HepG2 (cell line): ENCODE results near the gene PPP1CA. TPM values are rescaled to one million over a fixed set of nuclear protein-coding genes. Genes with fewer than 3 reads are reported as not detected.
A peak's percentile ranks its signal among the peaks of the same experiment; 100 is the strongest.

Experiments
- ERF ChIP-seq: IDR thresholded peaks from 2 replicates; pipeline ENCODE4 v1.6.1; 2018; ENCODE audit warnings: missing biosample characterization, missing genetic modification reagents
- HES4 ChIP-seq: sonication (generic); formaldehyde crosslinking; IDR thresholded peaks from 2 replicates; pipeline ENCODE4 v1.9.0; 2021; ENCODE audit warnings: mild to moderate bottlenecking, missing genetic modification reagents, borderline replicate concordance
- MAF1 ChIP-seq: sonication (generic); formaldehyde crosslinking; IDR thresholded peaks from 2 replicates; pipeline ENCODE4 v1.5.0; 2020; ENCODE audit warnings: missing genetic modification reagents, borderline replicate concordance
- POLR2AphosphoS5 ChIP-seq: IDR thresholded peaks from 2 replicates; pipeline ENCODE4 v1.6.1; 2012; ENCODE audit warnings: low read depth, low read length
- PTBP1 ChIP-seq: fragments of 200-400 bp; formaldehyde crosslinking; IDR thresholded peaks from 2 replicates; pipeline ENCODE4 v1.6.1; 2018; ENCODE audit warnings: low read length, low read depth; ENCODE audit not compliant: poor library complexity, severe bottlenecking
- SCMH1 ChIP-seq: sonication (generic); formaldehyde crosslinking; IDR thresholded peaks from 2 replicates; pipeline ENCODE4 v1.9.0; 2021; ENCODE audit warnings: missing genetic modification reagents, mild to moderate bottlenecking, borderline replicate concordance
- SRSF9 ChIP-seq: fragments of 200-400 bp; formaldehyde crosslinking; IDR thresholded peaks from 2 replicates; pipeline ENCODE4 v1.6.1; 2018; ENCODE audit warnings: borderline replicate concordance, mild to moderate bottlenecking, low read depth, low read length; ENCODE audit not compliant: insufficient read depth, poor library complexity, severe bottlenecking
- YEATS4 ChIP-seq: sonication (generic); formaldehyde crosslinking; IDR thresholded peaks from 2 replicates; pipeline ENCODE4 v1.4.0; 2020; ENCODE audit warnings: missing genetic modification reagents, borderline replicate concordance
- ZFP90 ChIP-seq: sonication (generic); formaldehyde crosslinking; IDR thresholded peaks from 2 replicates; pipeline ENCODE4 v1.8.0; 2022; ENCODE audit warnings: missing genetic modification reagents, mild to moderate bottlenecking, inconsistent platforms, borderline replicate concordance
- ZNF143 ChIP-seq: sonication (generic); formaldehyde crosslinking; IDR thresholded peaks from 2 replicates; pipeline ENCODE4 v1.4.0; 2020; ENCODE audit warnings: missing genetic modification reagents
- ZNF232 ChIP-seq: sonication (generic); formaldehyde crosslinking; IDR thresholded peaks from 2 replicates; pipeline ENCODE4 v1.4.0; 2020; ENCODE audit warnings: missing genetic modification reagents, borderline replicate concordance
- ZNF530 ChIP-seq: sonication (generic); formaldehyde crosslinking; IDR thresholded peaks from 2 replicates; pipeline ENCODE4 v1.5.0; 2020; ENCODE audit warnings: low read depth, mild to moderate bottlenecking, missing genetic modification reagents
- ZNF557 ChIP-seq: sonication (generic); formaldehyde crosslinking; IDR thresholded peaks from 2 replicates; pipeline ENCODE4 v1.4.0; 2020; ENCODE audit warnings: missing genetic modification reagents
- ZNF569 ChIP-seq: sonication (generic); formaldehyde crosslinking; IDR thresholded peaks from 2 replicates; pipeline ENCODE4 v1.5.0; 2020; ENCODE audit warnings: mild to moderate bottlenecking, missing genetic modification reagents, moderate library complexity, borderline replicate concordance
- ZNF572 ChIP-seq: sonication (generic); formaldehyde crosslinking; IDR thresholded peaks from 2 replicates; pipeline ENCODE4 v1.5.1; 2020; ENCODE audit warnings: mild to moderate bottlenecking, missing genetic modification reagents
- ZNF574 ChIP-seq: sonication (generic); formaldehyde crosslinking; IDR thresholded peaks from 2 replicates; pipeline ENCODE4 v1.4.0; 2020; ENCODE audit warnings: missing genetic modification reagents
- ZNF773 ChIP-seq: sonication (generic); formaldehyde crosslinking; IDR thresholded peaks from 2 replicates; pipeline ENCODE4 v1.4.0; 2020; ENCODE audit warnings: missing genetic modification reagents, borderline replicate concordance
- ZNF775 ChIP-seq: sonication (generic); formaldehyde crosslinking; IDR thresholded peaks from 2 replicates; pipeline ENCODE4 v1.4.0; 2020; ENCODE audit warnings: missing genetic modification reagents, mild to moderate bottlenecking, moderate library complexity, borderline replicate concordance
- ZSCAN20 ChIP-seq: sonication (generic); formaldehyde crosslinking; IDR thresholded peaks from 2 replicates; pipeline ENCODE4 v1.4.0; 2020; ENCODE audit warnings: missing genetic modification reagents, mild to moderate bottlenecking, borderline replicate concordance
- polyA plus RNA-seq, 8 experiments: library from polyadenylated mRNA; depleted of rRNA in 3 of 8; stranded (reverse) in 7 of 8; unstranded in 1 of 8; fragments of >200 nt; fragmentation: Illumina TruSeq in 4 of 8; extraction: Trizol in 4 of 8; gene quantifications; 2 replicates each; pipeline versions ENCODE4 v1.2.1 to v1.2.3, GENCODE V29; 2011 to 2016; ENCODE audit warnings: low read depth in 4 of 8, missing spikeins in 1 of 8, mixed read lengths in 1 of 8; ENCODE audit not compliant: insufficient read depth in 1 of 8
- total RNA-seq, 5 experiments: library from RNA; depleted of rRNA; stranded (reverse); fragments of >200 nt; fragmentation: Illumina TruSeq; extraction: Trizol; gene quantifications; 2 replicates each; pipeline ENCODE4 v1.2.3, GENCODE V29; 2016; ENCODE audit warnings: low read depth in 1 of 5
- TF ChIP-seq, protein P1 (sequence below): sonication (generic); formaldehyde crosslinking; IDR thresholded peaks from 2 replicates; pipeline ENCODE4 v1.5.0; 2020; ENCODE audit warnings: missing genetic modification reagents, mild to moderate bottlenecking, borderline replicate concordance
- TF ChIP-seq, protein P2 (sequence below): sonication (generic); formaldehyde crosslinking; IDR thresholded peaks from 2 replicates; pipeline ENCODE4 v1.5.0; 2020; ENCODE audit warnings: mild to moderate bottlenecking, missing genetic modification reagents, borderline replicate concordance
- TF ChIP-seq, protein P3 (sequence below): sonication (generic); formaldehyde crosslinking; IDR thresholded peaks from 2 replicates; pipeline ENCODE4 v1.4.0; 2020; ENCODE audit warnings: mild to moderate bottlenecking, missing genetic modification reagents

PPP1CA gene
- total and polyA plus RNA-seq, 2 of the 13 experiments (the other 11 are each of a cell fraction or from before 2014, with no cell fraction given): 149 to 170 TPM

- TF ChIP-seq ZNF775 (CRISPR knock-in tag) (no peak), YEATS4 (peak; percentile 62; the same call in 1 of the 2 replicates), ZNF530 (no peak), ZNF557 (CRISPR knock-in tag) (no peak), ZNF232 (no peak), ZNF574 (CRISPR knock-in tag) (peak; percentile 47), SRSF9 (no peak), ZFP90 (CRISPR knock-in tag) (0 out of 2 replicates have a peak, but pooled peaks have one; percentile 21), PTBP1 (no peak), ERF (CRISPR knock-in tag) (no peak; the same call in 1 of the 2 replicates), ZNF143 (no peak), MAF1 (CRISPR knock-in tag) (no peak), HES4 (CRISPR knock-in tag) (peak; percentile 92), ZNF773 (CRISPR knock-in tag) (peak; percentile 50; the same call in 1 of the 2 replicates), ZNF569 (CRISPR knock-in tag) (no peak), SCMH1 (CRISPR knock-in tag) (no peak), ZNF572 (CRISPR knock-in tag) (no peak), POLR2AphosphoS5 (peak; percentile 57; the same call in 1 of the 2 replicates), ZSCAN20 (CRISPR knock-in tag) (no peak; the same call in 1 of the 2 replicates)
- TF ChIP-seq, protein P1, sequence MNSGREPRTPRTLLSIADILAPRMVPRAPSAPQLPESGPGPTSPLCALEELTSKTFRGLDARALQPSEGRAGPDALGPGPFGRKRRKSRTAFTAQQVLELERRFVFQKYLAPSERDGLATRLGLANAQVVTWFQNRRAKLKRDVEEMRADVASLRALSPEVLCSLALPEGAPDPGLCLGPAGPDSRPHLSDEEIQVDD (CRISPR knock-in tag): 0 out of 2 replicates have a peak, but pooled peaks have one; percentile 62
- TF ChIP-seq, protein P2, sequence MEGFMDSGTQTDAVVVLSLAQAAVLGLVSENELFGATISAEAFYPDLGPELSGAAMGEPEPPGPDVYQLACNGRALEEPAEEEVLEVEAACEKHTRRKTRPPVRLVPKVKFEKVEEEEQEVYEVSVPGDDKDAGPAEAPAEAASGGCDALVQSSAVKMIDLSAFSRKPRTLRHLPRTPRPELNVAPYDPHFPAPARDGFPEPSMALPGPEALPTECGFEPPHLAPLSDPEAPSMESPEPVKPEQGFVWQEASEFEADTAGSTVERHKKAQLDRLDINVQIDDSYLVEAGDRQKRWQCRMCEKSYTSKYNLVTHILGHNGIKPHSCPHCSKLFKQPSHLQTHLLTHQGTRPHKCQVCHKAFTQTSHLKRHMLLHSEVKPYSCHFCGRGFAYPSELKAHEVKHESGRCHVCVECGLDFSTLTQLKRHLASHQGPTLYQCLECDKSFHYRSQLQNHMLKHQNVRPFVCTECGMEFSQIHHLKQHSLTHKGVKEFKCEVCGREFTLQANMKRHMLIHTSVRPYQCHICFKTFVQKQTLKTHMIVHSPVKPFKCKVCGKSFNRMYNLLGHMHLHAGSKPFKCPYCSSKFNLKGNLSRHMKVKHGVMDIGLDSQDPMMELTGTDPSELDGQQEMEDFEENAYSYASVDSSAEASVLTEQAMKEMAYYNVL: no peak
- TF ChIP-seq, protein P3, sequence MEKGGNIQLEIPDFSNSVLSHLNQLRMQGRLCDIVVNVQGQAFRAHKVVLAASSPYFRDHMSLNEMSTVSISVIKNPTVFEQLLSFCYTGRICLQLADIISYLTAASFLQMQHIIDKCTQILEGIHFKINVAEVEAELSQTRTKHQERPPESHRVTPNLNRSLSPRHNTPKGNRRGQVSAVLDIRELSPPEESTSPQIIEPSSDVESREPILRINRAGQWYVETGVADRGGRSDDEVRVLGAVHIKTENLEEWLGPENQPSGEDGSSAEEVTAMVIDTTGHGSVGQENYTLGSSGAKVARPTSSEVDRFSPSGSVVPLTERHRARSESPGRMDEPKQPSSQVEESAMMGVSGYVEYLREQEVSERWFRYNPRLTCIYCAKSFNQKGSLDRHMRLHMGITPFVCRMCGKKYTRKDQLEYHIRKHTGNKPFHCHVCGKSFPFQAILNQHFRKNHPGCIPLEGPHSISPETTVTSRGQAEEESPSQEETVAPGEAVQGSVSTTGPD (CRISPR knock-in tag): no peak
These were observed 19.2 kb upstream of the PPP1CA start (continued) for GRCh38 chr11:67420646-67421429.
